ENCODE data around the gene NCOA3. TPM values are rescaled to one million over a fixed set of nuclear protein-coding genes. Genes with fewer than 3 reads are reported as not detected.
A peak's percentile ranks its signal among the peaks of the same experiment; 100 is the strongest.
"Not testable (repeated sequence)": the region's sequence is repeated elsewhere in the genome, so short reads cannot be mapped to it uniquely, and the experiment has no call there.

Gene NCOA3
- total RNA-seq, 1 donor from 2014 or later: 17.9 TPM

GRCh38 chr20:47503685-47504084 lies 2.0 kb downstream of the NCOA3 start:
- TF ChIP-seq CTCF (conservative IDR thresholded peaks at IDR 0.05; ENCODE audit: low read depth, low read length): no peak
- DNase-seq (ENCODE audit: low read depth): no peak
- H3K4me3 ChIP-seq (ENCODE audit: low read depth, low read length): peak overlapping the region; percentile 99

GRCh38 chr20:47506335-47506734 lies 4.6 kb downstream of the NCOA3 start:
- no peak for DNase-seq (ENCODE audit: low read depth)
- no peak for TF ChIP-seq CTCF (conservative IDR thresholded peaks at IDR 0.05; ENCODE audit: low read depth, low read length)
- no peak overlapping the region for H3K4me3 ChIP-seq (ENCODE audit: low read depth, low read length)

DNA sequence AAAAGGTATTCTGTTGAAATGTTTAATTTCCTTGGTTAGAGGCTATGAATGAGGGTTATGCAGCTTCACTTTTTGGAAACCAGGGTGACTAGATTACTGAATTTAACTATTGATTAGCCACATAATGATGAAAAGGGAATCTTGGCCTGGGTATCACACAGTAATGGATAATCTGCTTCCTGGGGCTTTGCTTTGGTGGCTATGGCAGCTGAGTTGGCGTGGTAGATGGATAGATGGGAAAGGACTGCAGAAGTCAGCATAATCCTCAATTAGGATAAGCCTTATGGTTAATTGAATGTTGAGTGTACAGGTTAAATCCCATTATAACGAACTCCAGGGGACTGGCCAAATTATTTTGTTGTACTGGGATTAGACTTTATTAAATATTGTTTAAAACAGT lies 5.2 kb downstream of the NCOA3 start:
- no peak for DNase-seq (ENCODE audit: low read depth)
- no peak overlapping the region for H3K4me3 ChIP-seq (ENCODE audit: low read depth, low read length)
- TF ChIP-seq CTCF (conservative IDR thresholded peaks at IDR 0.05; ENCODE audit: low read depth, low read length): no peak

DNA sequence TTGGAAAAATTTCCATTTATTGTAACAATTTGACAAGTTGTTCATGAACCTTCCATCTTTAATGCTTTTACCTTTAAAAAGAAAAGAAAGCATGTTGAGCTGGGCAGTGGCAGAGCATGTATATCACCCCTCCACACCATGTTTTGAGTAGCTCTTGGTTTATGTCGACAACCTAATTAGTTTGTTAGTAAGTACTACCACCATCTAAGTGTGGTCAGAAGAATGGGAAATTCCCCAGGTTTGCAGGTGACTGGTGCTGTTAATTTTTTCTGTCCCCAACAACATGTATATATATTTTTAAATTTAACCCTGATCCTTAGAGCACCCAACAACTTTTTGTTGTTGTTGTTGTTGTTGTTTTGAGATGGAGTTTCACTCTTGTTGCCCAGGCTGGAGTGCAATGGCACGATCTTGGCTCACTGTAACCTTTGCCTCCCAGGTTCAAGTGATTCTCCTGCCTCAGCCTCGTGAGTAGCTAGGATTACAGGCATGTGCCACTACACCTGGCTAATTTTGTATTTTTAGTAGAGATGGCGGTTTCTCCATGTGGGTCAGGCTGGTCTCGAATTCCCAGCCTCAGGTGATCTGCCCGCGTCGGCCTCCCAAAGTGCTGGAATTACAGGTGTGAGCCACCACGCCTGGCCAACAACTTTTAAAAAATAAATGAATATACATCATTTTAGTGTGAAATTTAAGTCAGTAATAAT lies 5.7 kb downstream of the NCOA3 start:
- not testable (repeated sequence) for H3K4me3 ChIP-seq (ENCODE audit: low read depth, low read length); DNase-seq (ENCODE audit: low read depth)

DNA sequence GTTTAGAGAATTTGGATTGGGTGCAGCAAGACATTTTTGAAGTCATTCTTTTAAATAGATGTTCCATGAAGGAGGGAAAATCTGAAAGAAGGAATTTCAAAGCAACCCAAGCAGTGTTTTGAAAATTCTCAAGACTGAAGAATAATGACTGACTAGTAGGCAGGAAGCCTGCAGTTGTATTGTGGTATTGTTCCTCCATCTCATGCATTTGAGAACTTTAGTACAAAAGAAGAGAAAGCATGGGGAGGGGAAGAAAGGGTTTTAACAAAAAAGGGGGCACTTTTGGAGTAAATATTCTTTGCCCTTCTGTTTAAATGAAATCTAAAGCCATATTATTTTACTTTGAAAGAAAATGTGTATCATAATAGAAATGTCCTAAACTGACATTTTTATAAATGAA lies 6.6 kb downstream of the NCOA3 start:
- TF ChIP-seq CTCF (conservative IDR thresholded peaks at IDR 0.05; ENCODE audit: low read depth, low read length): no peak
- no peak overlapping the region for H3K4me3 ChIP-seq (ENCODE audit: low read depth, low read length)
- no peak for DNase-seq (ENCODE audit: low read depth)

- no peak for DNase-seq (ENCODE audit: low read depth)
- no peak overlapping the region for H3K4me3 ChIP-seq (ENCODE audit: low read depth, low read length)
- no peak for TF ChIP-seq CTCF (conservative IDR thresholded peaks at IDR 0.05; ENCODE audit: low read depth, low read length)
Observed at GRCh38 chr20:47509104-47509661, 7.5 kb downstream of the NCOA3 start.

GRCh38 chr20:47509685-47510084 lies 8.0 kb downstream of the NCOA3 start:
- DNase-seq (ENCODE audit: low read depth): no peak
- no peak overlapping the region for H3K4me3 ChIP-seq (ENCODE audit: low read depth, low read length)
- TF ChIP-seq CTCF (conservative IDR thresholded peaks at IDR 0.05; ENCODE audit: low read depth, low read length): no peak
